GM21619 (cell line): ENCODE measurements around the gene SOX18.

Experiments used
- ATAC-seq: cut with Tn5 transposase; IDR thresholded peaks from one replicate; pipeline ENCODE4 v1.9.1; 2021; ENCODE audit not compliant: unreplicated experiment

SOX18 gene

GRCh38 chr20:64039293-64040160 is 9.9 kb downstream of the SOX18 start:
- no peak for ATAC-seq

- peak; percentile 60 for ATAC-seq
Measured at GRCh38 chr20:64038565-64039292, 10.7 kb downstream of the SOX18 start.

- ATAC-seq: peak; percentile 13
Measured at GRCh38 chr20:64038224-64038564, 11.2 kb downstream of the SOX18 start.

- no peak for ATAC-seq
Measured at GRCh38 chr20:64037498-64038213, 11.8 kb downstream of the SOX18 start.

GRCh38 chr20:64037199-64037497 is 12.3 kb downstream of the SOX18 start:
- ATAC-seq: no peak

GRCh38 chr20:64036346-64037198 is 12.9 kb downstream of the SOX18 start:
- ATAC-seq: no peak

GRCh38 chr20:64035933-64036345 is 13.5 kb downstream of the SOX18 start, which contains the start of gene C20orf204:
C20orf204 (plus strand) TSS chr20:64036182; CDS start chr20:64036324, 142 bp downstream.
- no peak for ATAC-seq

- no peak for ATAC-seq
Measured at GRCh38 chr20:64035066-64035932, 14.1 kb downstream of the SOX18 start.

GRCh38 chr20:64033981-64034493 is 15.4 kb downstream of the SOX18 start:
- ATAC-seq: no peak

GRCh38 chr20:64032706-64033624 is 16.5 kb downstream of the SOX18 start:
- ATAC-seq: no peak

GRCh38 chr20:64031822-64032314 is 17.6 kb downstream of the SOX18 start:
- ATAC-seq: no peak

GRCh38 chr20:64030371-64031134 is 18.9 kb downstream of the SOX18 start:
- ATAC-seq: no peak

- no peak for ATAC-seq
Measured at GRCh38 chr20:64029293-64030117, 19.9 kb downstream of the SOX18 start.

GRCh38 chr20:64027981-64028685 is 21.3 kb downstream of the SOX18 start:
- no peak for ATAC-seq

- no peak for ATAC-seq
Measured at GRCh38 chr20:64025826-64026412, 23.5 kb downstream of the SOX18 start.
